ENCODE results near the gene LEPR. TPM values are rescaled to one million over a fixed set of nuclear protein-coding genes. Genes with fewer than 3 reads are reported as not detected.

Gene LEPR
- total and polyA plus RNA-seq, 4 experiments from 2014 or later: 1.7 to 3.0 (median 2.0) TPM

GRCh38 chr1:65429078-65429477 lies 8.6 kb downstream of the LEPR start:
- ChIA-PET CTCF (ENCODE audit: partially characterized antibody) (interaction anchor here (0.5 to 4.0 kb wide), 5 partner anchors 10 to 259 kb away, joined by 3 to 23 read pairs (median 4); partner anchors contain the start of genes LEPR and LEPROT), POLR2A (ENCODE audit: partially characterized antibody) (no interaction called here)
- Histone ChIP-seq H3K9me3 (ENCODE audit: control insufficient read depth in 1 of 2, low read length in 2 of 2) (no peaks in the 10 kb centered on the region), H3K36me3 (ENCODE audit: insufficient read depth, low read length) (peaks cover 10% of the 10 kb centered on the region), H3K27ac (ENCODE audit: low read depth, low read length) (no peak overlapping the region), H3K4me3 (ENCODE audit: low read length in 2 of 2) (no peak overlapping the region), H3K4me1 (ENCODE audit: insufficient read depth, low read length) (peaks cover 7% of the 10 kb centered on the region), H3K27me3 (ENCODE audit: insufficient read depth, low read length) (no peaks in the 10 kb centered on the region)
- intact Hi-C loops (cut with micrococcal nuclease): loop anchor here (10.0 kb wide), 2 partner anchors 684 to 816 kb away; partner anchors contain the start of gene RAVER2
- Mint-ChIP-seq H3K27me3 (no peaks in the 10 kb centered on the region), H3K36me3 (peaks cover 24 to 34% of the 10 kb centered on the region in 2 donors), H3K9me3 (no peaks in the 10 kb centered on the region), H3K27ac (peak overlapping the region in 1 of 7 donors; percentile 20), H3K4me3 (no peak overlapping the region), H3K4me1 (peaks cover 2 to 17% (median 14%) of the 10 kb centered on the region in 4 donors)
- DNase-seq: no peak

DNA sequence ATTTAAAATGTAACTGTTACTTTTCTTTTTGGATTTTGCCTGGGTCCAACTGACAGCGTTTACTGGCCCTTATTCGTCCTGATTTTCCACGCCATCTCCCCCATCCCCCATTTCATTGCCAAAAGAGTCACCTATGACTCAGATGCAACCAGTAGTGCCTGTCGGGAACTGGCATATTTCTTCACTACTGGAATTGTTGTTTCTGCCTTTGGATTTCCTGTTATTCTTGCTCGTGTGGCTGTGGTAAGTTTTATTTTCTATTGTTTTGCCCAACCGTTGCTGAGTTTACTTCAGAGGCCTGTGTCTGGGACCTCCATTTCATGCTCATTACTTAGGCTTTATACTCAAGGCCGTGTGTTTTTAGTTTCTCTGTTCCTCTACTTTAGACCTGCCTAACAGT lies 9.3 kb downstream of the LEPR start:
- Mint-ChIP-seq H3K27me3 (no peaks in the 10 kb centered on the region), H3K4me1 (peaks cover 2 to 13% (median 11%) of the 10 kb centered on the region in 4 donors), H3K4me3 (no peak overlapping the region), H3K36me3 (peaks cover 27 to 37% of the 10 kb centered on the region in 2 donors), H3K27ac (peak overlapping the region in 2 of 7 donors; percentile 44 to 73), H3K9me3 (no peaks in the 10 kb centered on the region)
- intact Hi-C loops (cut with micrococcal nuclease): loop anchor here (5.0 to 10.0 kb wide), 3 partner anchors 685 to 1017 kb away; partner anchors contain the start of gene RAVER2
- Histone ChIP-seq H3K4me1 (ENCODE audit: insufficient read depth, low read length) (peaks cover 3% of the 10 kb centered on the region), H3K36me3 (ENCODE audit: insufficient read depth, low read length) (peaks cover 10% of the 10 kb centered on the region), H3K27me3 (ENCODE audit: insufficient read depth, low read length) (no peaks in the 10 kb centered on the region), H3K9me3 (ENCODE audit: control insufficient read depth in 1 of 2, low read length in 2 of 2) (no peaks in the 10 kb centered on the region), H3K27ac (ENCODE audit: low read depth, low read length) (no peak overlapping the region), H3K4me3 (ENCODE audit: low read length in 2 of 2) (no peak overlapping the region)
- no peak for DNase-seq
- ChIA-PET POLR2A (ENCODE audit: partially characterized antibody) (interaction anchor here (2.4 kb wide), 1 partner anchor 10 kb away, joined by 10 read pairs; the partner anchor contains the start of genes LEPR and LEPROT), CTCF (ENCODE audit: partially characterized antibody) (interaction anchor here (0.6 to 4.0 kb wide), 4 partner anchors 10 to 258 kb away, joined by 4 to 23 read pairs (median 12); partner anchors contain the start of genes LEPR and LEPROT)

- H3K4me3 Mint-ChIP-seq: no peak overlapping the region
- peak in 4 of 5 donors; percentile 13 to 37 (median 20) for DNase-seq
- no peaks in the 10 kb centered on the region for H3K27me3 ChIP-seq (ENCODE audit: insufficient read depth, low read length)
- no peak overlapping the region for H3K4me3 ChIP-seq (ENCODE audit: low read length in 2 of 2)
- peaks cover 2 to 13% (median 7%) of the 10 kb centered on the region in 4 donors for H3K4me1 Mint-ChIP-seq
- ChIA-PET POLR2A (ENCODE audit: partially characterized antibody) (interaction anchor here (2.4 kb wide), 1 partner anchor 11 kb away, joined by 10 read pairs; the partner anchor contains the start of genes LEPR and LEPROT), CTCF (ENCODE audit: partially characterized antibody) (interaction anchor here (0.9 to 4.0 kb wide), 9 partner anchors 9 to 1015 kb away, joined by 3 to 23 read pairs (median 5); partner anchors contain the start of genes LEPR and LEPROT)
- no peaks in the 10 kb centered on the region for H3K27me3 Mint-ChIP-seq
- H3K9me3 Mint-ChIP-seq: no peaks in the 10 kb centered on the region
- peaks cover 23 to 33% of the 10 kb centered on the region in 2 donors for H3K36me3 Mint-ChIP-seq
- H3K27ac Mint-ChIP-seq: peak overlapping the region in 1 of 7 donors; percentile 47
- intact Hi-C loops (cut with micrococcal nuclease): loop anchor here (1.0 to 5.0 kb wide), 2 partner anchors 256 to 1016 kb away; no protein-coding TSS in a partner anchor
- no peak overlapping the region for H3K27ac ChIP-seq (ENCODE audit: low read depth, low read length)
- no peaks in the 10 kb centered on the region for H3K36me3 ChIP-seq (ENCODE audit: insufficient read depth, low read length)
- peaks cover 3% of the 10 kb centered on the region for H3K4me1 ChIP-seq (ENCODE audit: insufficient read depth, low read length)
- H3K9me3 ChIP-seq (ENCODE audit: control insufficient read depth in 1 of 2, low read length in 2 of 2): no peaks in the 10 kb centered on the region
Measured at GRCh38 chr1:65431111-65431705, 10.7 kb downstream of the LEPR start.

DNA sequence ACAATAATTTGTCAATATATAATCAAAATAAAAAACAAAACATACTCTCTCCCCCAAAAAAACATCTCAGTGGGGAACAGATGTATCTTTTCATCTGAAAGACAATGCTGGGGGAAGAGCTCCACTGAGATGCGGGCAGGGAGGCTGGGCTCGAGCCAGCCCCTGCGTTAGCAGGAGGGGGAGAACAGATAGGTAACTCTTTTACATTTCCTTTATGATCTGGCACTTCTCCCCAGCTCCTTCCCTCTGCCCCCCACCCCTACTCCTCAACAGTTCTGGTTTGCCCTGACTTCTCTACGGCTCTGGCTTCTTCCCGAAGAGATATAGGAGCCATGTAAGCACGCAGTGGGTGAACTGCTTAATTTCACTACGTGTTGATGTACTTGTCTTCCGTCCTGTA lies 12.4 kb downstream of the LEPR start:
- no peaks in the 10 kb centered on the region for H3K36me3 ChIP-seq (ENCODE audit: insufficient read depth, low read length)

DNA sequence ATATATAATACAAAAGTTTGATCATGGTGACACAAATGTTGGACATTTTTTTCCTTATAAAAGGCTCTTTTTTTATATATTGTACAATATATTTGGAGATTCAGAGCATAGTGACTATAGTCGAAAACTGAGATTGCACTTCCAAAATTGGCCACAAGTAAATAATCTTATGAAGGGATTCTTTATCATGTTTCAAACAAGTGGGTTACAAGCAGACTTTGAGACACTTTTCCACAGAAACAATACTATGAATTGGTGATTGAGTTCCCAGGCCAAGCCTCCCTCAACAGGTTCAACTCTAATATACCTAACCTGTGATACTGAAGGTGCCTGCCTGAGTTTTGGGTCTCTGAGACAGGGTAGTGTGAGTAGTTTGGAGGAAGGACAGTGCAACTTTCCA lies 13.8 kb downstream of the LEPR start:
- Histone ChIP-seq H3K4me3 (ENCODE audit: low read length in 2 of 2) (no peak overlapping the region), H3K27me3 (ENCODE audit: insufficient read depth, low read length) (no peaks in the 10 kb centered on the region), H3K36me3 (ENCODE audit: insufficient read depth, low read length) (no peaks in the 10 kb centered on the region), H3K27ac (ENCODE audit: low read depth, low read length) (no peak overlapping the region), H3K4me1 (ENCODE audit: insufficient read depth, low read length) (peaks cover 3% of the 10 kb centered on the region), H3K9me3 (ENCODE audit: control insufficient read depth in 1 of 2, low read length in 2 of 2) (no peaks in the 10 kb centered on the region)
- POLR2A ChIA-PET (ENCODE audit: partially characterized antibody): no interaction called here
- H3K36me3 Mint-ChIP-seq: peaks cover 25 to 26% of the 10 kb centered on the region in 2 donors
- CTCF ChIA-PET (ENCODE audit: partially characterized antibody): no interaction called here
- intact Hi-C loops (cut with micrococcal nuclease): loop anchor here (5.0 kb wide), 1 partner anchor 1013 kb away; no protein-coding TSS in a partner anchor
- no peak overlapping the region for H3K27ac Mint-ChIP-seq
- H3K27me3 Mint-ChIP-seq: no peaks in the 10 kb centered on the region
- H3K9me3 Mint-ChIP-seq: no peaks in the 10 kb centered on the region
- peaks cover 0 to 13% (median 3%) of the 10 kb centered on the region in 4 donors for H3K4me1 Mint-ChIP-seq
- no peak overlapping the region for H3K4me3 Mint-ChIP-seq
- DNase-seq: no peak

More for the DNA sequence above, 12.4 kb downstream of the LEPR start:
- no peaks in the 10 kb centered on the region for H3K9me3 Mint-ChIP-seq
- Histone ChIP-seq H3K4me3 (ENCODE audit: low read length in 2 of 2) (no peak overlapping the region), H3K4me1 (ENCODE audit: insufficient read depth, low read length) (peaks cover 3% of the 10 kb centered on the region), H3K27me3 (ENCODE audit: insufficient read depth, low read length) (no peaks in the 10 kb centered on the region), H3K9me3 (ENCODE audit: control insufficient read depth in 1 of 2, low read length in 2 of 2) (no peaks in the 10 kb centered on the region), H3K27ac (ENCODE audit: low read depth, low read length) (no peak overlapping the region)
- H3K36me3 Mint-ChIP-seq: peaks cover 26 to 29% of the 10 kb centered on the region in 2 donors
- peaks cover 0 to 13% (median 7%) of the 10 kb centered on the region in 4 donors for H3K4me1 Mint-ChIP-seq
- ChIA-PET POLR2A (ENCODE audit: partially characterized antibody) (no interaction called here), CTCF (ENCODE audit: partially characterized antibody) (no interaction called here)
- intact Hi-C loops (cut with micrococcal nuclease): loop anchor here (5.0 kb wide), 1 partner anchor 1014 kb away; no protein-coding TSS in a partner anchor
- H3K27me3 Mint-ChIP-seq: no peaks in the 10 kb centered on the region
- H3K27ac Mint-ChIP-seq: peak overlapping the region in 1 of 7 donors; percentile 61
- DNase-seq: no peak
- peak overlapping the region in 1 of 8 donors; percentile 6 for H3K4me3 Mint-ChIP-seq

- intact Hi-C loops (cut with micrococcal nuclease): loop anchor here (5.0 kb wide), 1 partner anchor 1013 kb away; no protein-coding TSS in a partner anchor
- no peak overlapping the region for H3K27ac Mint-ChIP-seq
- H3K36me3 Mint-ChIP-seq: peaks cover 25 to 26% of the 10 kb centered on the region in 2 donors
- H3K36me3 ChIP-seq (ENCODE audit: insufficient read depth, low read length): no peaks in the 10 kb centered on the region
- ChIA-PET CTCF (ENCODE audit: partially characterized antibody) (no interaction called here), POLR2A (ENCODE audit: partially characterized antibody) (no interaction called here)
- DNase-seq: no peak
- no peaks in the 10 kb centered on the region for H3K9me3 ChIP-seq (ENCODE audit: control insufficient read depth in 1 of 2, low read length in 2 of 2)
- H3K9me3 Mint-ChIP-seq: no peaks in the 10 kb centered on the region
- peaks cover 0 to 13% (median 3%) of the 10 kb centered on the region in 4 donors for H3K4me1 Mint-ChIP-seq
- H3K27ac ChIP-seq (ENCODE audit: low read depth, low read length): no peak overlapping the region
- no peaks in the 10 kb centered on the region for H3K27me3 ChIP-seq (ENCODE audit: insufficient read depth, low read length)
- peaks cover 3% of the 10 kb centered on the region for H3K4me1 ChIP-seq (ENCODE audit: insufficient read depth, low read length)
- H3K4me3 ChIP-seq (ENCODE audit: low read length in 2 of 2): no peak overlapping the region
- no peaks in the 10 kb centered on the region for H3K27me3 Mint-ChIP-seq
- no peak overlapping the region for H3K4me3 Mint-ChIP-seq
Measured at GRCh38 chr1:65434760-65435159, 14.3 kb downstream of the LEPR start.

DNA sequence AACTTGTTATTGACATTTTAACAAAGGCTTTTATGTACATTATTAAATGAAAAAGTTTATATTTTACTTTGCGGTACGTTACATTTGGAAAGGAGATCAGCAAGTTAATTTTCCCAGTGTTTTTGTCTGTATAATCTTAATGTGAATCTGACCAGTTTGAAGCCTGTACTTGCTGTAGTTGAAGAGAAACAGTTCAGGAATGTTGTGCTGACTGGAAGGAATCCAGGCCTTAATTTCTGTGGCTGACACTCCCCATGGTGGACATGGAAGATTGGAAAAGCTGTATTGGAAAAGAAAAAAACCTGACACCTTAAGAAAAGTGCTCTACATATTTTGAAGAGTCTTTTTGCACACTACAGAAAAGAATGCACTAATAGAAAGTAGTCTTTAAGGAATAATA lies 15.5 kb downstream of the LEPR start:
- H3K27me3 ChIP-seq (ENCODE audit: insufficient read depth, low read length): no peaks in the 10 kb centered on the region
- H3K4me3 Mint-ChIP-seq: no peak overlapping the region
- peaks cover 21 to 26% of the 10 kb centered on the region in 2 donors for H3K36me3 Mint-ChIP-seq
- POLR2A ChIA-PET (ENCODE audit: partially characterized antibody): no interaction called here
- no peak for DNase-seq
- intact Hi-C loops (cut with micrococcal nuclease): no loop called here
- H3K4me3 ChIP-seq (ENCODE audit: low read length in 2 of 2): no peak overlapping the region
- no peak overlapping the region for H3K27ac ChIP-seq (ENCODE audit: low read depth, low read length)
- no peaks in the 10 kb centered on the region for H3K9me3 ChIP-seq (ENCODE audit: control insufficient read depth in 1 of 2, low read length in 2 of 2)
- H3K4me1 Mint-ChIP-seq: peaks cover 0 to 9% (median 2%) of the 10 kb centered on the region in 4 donors
- CTCF ChIA-PET (ENCODE audit: partially characterized antibody): interaction anchor here (0.8 kb wide), 1 partner anchor 23 kb away, joined by 3 read pairs; no protein-coding TSS in a partner anchor
- no peaks in the 10 kb centered on the region for H3K9me3 Mint-ChIP-seq
- H3K27me3 Mint-ChIP-seq: no peaks in the 10 kb centered on the region
- H3K4me1 ChIP-seq (ENCODE audit: insufficient read depth, low read length): peaks cover under 1% of the 10 kb centered on the region
- no peak overlapping the region for H3K27ac Mint-ChIP-seq
- no peaks in the 10 kb centered on the region for H3K36me3 ChIP-seq (ENCODE audit: insufficient read depth, low read length)
